A549 (cell line): ENCODE data around the gene PKD2. TPM values are rescaled to one million over a fixed set of nuclear protein-coding genes. Genes with fewer than 3 reads are reported as not detected.

Source experiments
- ATAC-seq, 2 experiments: fragments of 200-7000 bp in 1 of 2; fragments of >200 bp in 1 of 2; cut with Nextera tagmentation in 1 of 2; cut with Tn5 transposase in 1 of 2; 3 replicates each; pipeline versions ENCODE4 v1.8.0 to v1.9.1; 2018 to 2020; ENCODE audit warnings: mild to moderate bottlenecking in 1 of 2, moderate library complexity in 1 of 2
- CTCF ChIA-PET: fragments of 300-600 bp; sonication (Branson Sonifier 250); formaldehyde crosslinking; extraction: SDS; loops from one replicate; lab custom pipeline; 2021; ENCODE audit warnings: antibody characterized with exemption, inconsistent platforms; lab: Yijun Ruan, JAX
- POLR2A ChIA-PET: fragments of 350-600 bp; formaldehyde crosslinking; extraction: SDS; loops from one replicate; lab custom pipeline; 2021; ENCODE audit warnings: antibody characterized with exemption, inconsistent platforms; lab: Yijun Ruan, JAX
- DNase-seq, 2 experiments: peaks; one replicate each; pipeline versions ENCODE4 v3.0.0 to v3.0.0-alpha.2; 2011 to 2016; ENCODE audit warnings: low read depth in 1 of 2, low spot score in 1 of 2
- FAIRE-seq: peaks from 2 replicates; lab custom pipeline; 2011; peaks lifted over from hg19 to GRCh38; lab: Jason Lieb, UNC
- H3K27ac ChIP-seq, 2 experiments: fragments of >200 bp; sonication (Bioruptor Twin); formaldehyde crosslinking; 3 replicates each; pipeline ENCODE4 v1.5.1; 2016 to 2017
- H3K4me1 ChIP-seq: fragments of >200 bp; sonication (Bioruptor Twin); formaldehyde crosslinking; 3 replicates; pipeline ENCODE4 v1.6.1; 2016
- H3K4me2 ChIP-seq: fragments of >200 bp; sonication (Bioruptor Twin); formaldehyde crosslinking; 3 replicates; pipeline ENCODE4 v1.6.1; 2016
- H3K4me3 ChIP-seq: fragments of >200 bp; sonication (Bioruptor Twin); formaldehyde crosslinking; 3 replicates; pipeline ENCODE4 v1.5.1; 2016
- H3K9me3 ChIP-seq: fragments of >200 bp; sonication (Bioruptor Twin); formaldehyde crosslinking; 3 replicates; pipeline ENCODE4 v1.6.1; 2016
- ATOH8 ChIP-seq: fragments of 250-450 bp; sonication (Bioruptor Pico); IDR thresholded peaks from 2 replicates; pipeline ENCODE4 v1.5.0; 2020; ENCODE audit warnings: low read depth, mild to moderate bottlenecking, moderate library complexity
- CBX2 ChIP-seq: fragments of 200-600 bp; sonication (generic); IDR thresholded peaks from 2 replicates; pipeline ENCODE4 v1.6.1; 2016; ENCODE audit warnings: low read depth, mild to moderate bottlenecking, borderline replicate concordance
- CBX8 ChIP-seq: fragments of 200-600 bp; sonication (generic); IDR thresholded peaks from 2 replicates; pipeline ENCODE4 v1.6.1; 2016
- EHF ChIP-seq: fragments of 250-450 bp; sonication (Bioruptor Pico); IDR thresholded peaks from 2 replicates; pipeline ENCODE4 v1.5.0; 2020; ENCODE audit warnings: mild to moderate bottlenecking
- FOXS1 ChIP-seq: fragments of 250-450 bp; sonication (Bioruptor Pico); IDR thresholded peaks from 2 replicates; pipeline ENCODE4 v1.5.0; 2020; ENCODE audit warnings: mild to moderate bottlenecking, moderate library complexity
- HMGXB4 ChIP-seq: fragments of 250-450 bp; sonication (Bioruptor Pico); IDR thresholded peaks from 2 replicates; pipeline ENCODE4 v1.5.0; 2021; ENCODE audit warnings: mild to moderate bottlenecking, moderate library complexity, borderline replicate concordance
- HOXA7 ChIP-seq: fragments of 250-450 bp; sonication (Bioruptor Pico); IDR thresholded peaks from 2 replicates; pipeline ENCODE4 v1.5.0; 2020; ENCODE audit warnings: mild to moderate bottlenecking, moderate library complexity
- HOXB13 ChIP-seq: fragments of 250-450 bp; sonication (Bioruptor Pico); IDR thresholded peaks from 2 replicates; pipeline ENCODE4 v1.5.0; 2020; ENCODE audit warnings: low read depth, mild to moderate bottlenecking, moderate library complexity
- HOXB5 ChIP-seq: fragments of 250-450 bp; sonication (Bioruptor Pico); IDR thresholded peaks from 2 replicates; pipeline ENCODE4 v1.5.0; 2020; ENCODE audit warnings: mild to moderate bottlenecking, moderate library complexity
- JUN ChIP-seq, 2 experiments: fragments of >200 bp; sonication (Bioruptor Twin); formaldehyde crosslinking; IDR thresholded peaks; 2 replicates in 1 of 2; 3 replicates in 1 of 2; pipeline ENCODE4 v1.6.1; 2016 to 2017
- JUNB ChIP-seq: fragments of >200 bp; sonication (Bioruptor Twin); formaldehyde crosslinking; IDR thresholded peaks from 2 replicates; pipeline ENCODE4 v1.6.1; 2016
- MAFK ChIP-seq: fragments of 450-650 bp; IDR thresholded peaks from 2 replicates; pipeline ENCODE4 v1.6.1; 2014; ENCODE audit not compliant: partially characterized antibody
- MAX ChIP-seq: IDR thresholded peaks from 2 replicates; pipeline ENCODE4 v1.6.1; 2012
- MAZ ChIP-seq: fragments of 150-350 bp; IDR thresholded peaks from 2 replicates; pipeline ENCODE4 v1.6.1; 2014; ENCODE audit warnings: antibody characterized with exemption, low read depth, low read length, borderline replicate concordance
- NPAS2 ChIP-seq: fragments of 250-450 bp; sonication (Bioruptor Pico); IDR thresholded peaks from 2 replicates; pipeline ENCODE4 v1.8.0; 2022; ENCODE audit warnings: mild to moderate bottlenecking, moderate library complexity, borderline replicate concordance
- POLR2AphosphoS2 ChIP-seq: conservative IDR thresholded peaks from 2 replicates; pipeline ENCODE4 v1.6.1; 2012; ENCODE audit warnings: low read length, improper control_type of control experiment, inconsistent platforms
- RAD21 ChIP-seq, 2 experiments: fragments of >200 bp in 1 of 2; sonication (Bioruptor Twin) in 1 of 2; formaldehyde crosslinking in 1 of 2; IDR thresholded peaks in 1 of 2; conservative IDR thresholded peaks in 1 of 2; 2 replicates in 1 of 2; 3 replicates in 1 of 2; pipeline ENCODE4 v1.6.1; 2012 to 2018; ENCODE audit warnings: inconsistent platforms in 1 of 2
- REST ChIP-seq: fragments of 200-600 bp; sonication (generic); IDR thresholded peaks from 2 replicates; pipeline ENCODE4 v1.6.1; 2016; ENCODE audit warnings: antibody characterized with exemption, mild to moderate bottlenecking, moderate library complexity
- RFX5 ChIP-seq: fragments of 450-650 bp; IDR thresholded peaks from 2 replicates; pipeline ENCODE4 v1.7.1; 2014; ENCODE audit warnings: antibody characterized with exemption, mild to moderate bottlenecking, moderate library complexity
- SREBF2 ChIP-seq: fragments of 450-650 bp; IDR thresholded peaks from 2 replicates; pipeline ENCODE4 v1.6.1; 2014; ENCODE audit warnings: mild to moderate bottlenecking, moderate library complexity
- TP53 ChIP-seq: fragments of 250-450 bp; sonication (Bioruptor Pico); IDR thresholded peaks from 2 replicates; pipeline ENCODE4 v1.5.0; 2021; ENCODE audit warnings: mild to moderate bottlenecking, moderate library complexity
- USF2 ChIP-seq: fragments of 450-650 bp; IDR thresholded peaks from 2 replicates; pipeline ENCODE4 v1.6.1; 2014; ENCODE audit warnings: antibody characterized with exemption
- ZNF302 ChIP-seq: fragments of 250-450 bp; sonication (Bioruptor Pico); IDR thresholded peaks from 2 replicates; pipeline ENCODE4 v1.9.0; 2021; ENCODE audit warnings: inconsistent platforms, mild to moderate bottlenecking, moderate library complexity
- whole genome bisulfite sequencing: methylation state at CpG from one replicate; pipeline ENCODE4 v1.1.6; 2017; ENCODE audit errors: missing lambda C conversion rate; 5-methylcytosine and 5-hydroxymethylcytosine counted together
- polyA plus RNA-seq, 4 experiments: library from polyadenylated mRNA; depleted of rRNA in 3 of 4; stranded (reverse); fragments of >200 nt; fragmentation: RNase III in 1 of 4; extraction: RNeasy Plus Mini Kit Qiagen cat#74134 plus additional on column Dnase treatment in 1 of 4; gene quantifications; 2 replicates in 3 of 4; 3 replicates in 1 of 4; pipeline ENCODE4 v1.2.3, GENCODE V29; 2011 to 2017
- TF ChIP-seq, protein P1 (sequence below): fragments of 150-350 bp; IDR thresholded peaks from 2 replicates; pipeline ENCODE4 v1.6.1; 2014; ENCODE audit warnings: low read depth, mild to moderate bottlenecking, low read length

The PKD2 gene
- polyA plus RNA-seq, 2 of the 4 experiments (the other 2 are of a cell fraction): 39.4 to 57.6 TPM

- no peak for ATAC-seq
- no peak overlapping the region for H3K4me3 ChIP-seq
- TF ChIP-seq RFX5 (no peak), MAFK (peak; percentile 94)
- TF ChIP-seq, all 56 proteins: peak for 1
- ChIA-PET CTCF (no interaction called here), POLR2A (no interaction called here)
- no peak for DNase-seq
- H3K4me1 ChIP-seq: no peaks in the 10 kb centered on the region
- H3K9me3 ChIP-seq: no peaks in the 10 kb centered on the region
- H3K27ac ChIP-seq: no peak overlapping the region
- FAIRE-seq: no peak
- WGBS: 97% methylated on average over 2 of the region's 2 CpGs
- H3K4me2 ChIP-seq: no peak overlapping the region
Observed at GRCh38 chr4:88078579-88078978, 71.1 kb downstream of the PKD2 start.

DNA sequence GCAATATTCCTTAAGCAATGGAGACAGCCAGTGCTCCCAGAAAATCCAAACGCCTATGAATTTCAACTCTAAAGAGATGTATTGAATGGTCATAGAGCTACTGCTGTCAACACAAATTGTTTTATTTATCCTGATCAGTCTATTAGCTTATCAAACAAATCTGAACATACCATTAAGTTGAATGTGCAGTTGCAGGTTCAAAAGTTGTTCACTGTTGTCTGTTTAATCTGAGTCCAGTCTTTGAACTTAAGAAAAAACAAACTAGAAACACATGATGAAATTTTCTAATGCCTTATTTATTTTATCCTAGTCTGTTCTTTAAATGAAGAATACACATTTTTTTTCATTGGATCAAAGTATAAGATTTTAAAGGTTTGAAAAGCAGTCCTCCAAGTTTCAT lies 73.2 kb downstream of the PKD2 start:
- POLR2A ChIA-PET: no interaction called here
- CTCF ChIA-PET: interaction anchor here (1.5 kb wide), 1 partner anchor 26 kb away, joined by 3 read pairs; no protein-coding TSS in a partner anchor

DNA sequence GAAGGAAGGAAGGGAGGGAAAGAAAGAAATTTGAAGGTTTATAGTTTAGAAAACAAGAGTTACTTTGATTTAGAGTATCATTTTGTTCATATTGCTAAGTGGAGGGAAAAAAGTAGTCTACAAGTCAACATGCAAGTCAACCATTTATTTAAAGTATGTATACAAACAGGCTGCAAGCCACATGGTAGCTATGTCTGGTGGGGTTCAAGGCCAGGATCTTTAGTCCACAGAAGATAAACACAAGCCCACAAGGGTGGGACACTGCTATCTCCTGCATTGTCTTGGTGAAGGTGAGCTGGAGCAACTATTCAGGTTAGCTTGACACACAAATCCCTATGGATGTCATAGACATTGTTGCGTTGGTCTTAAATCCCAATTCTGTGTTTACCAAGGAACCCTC lies 79.6 kb downstream of the PKD2 start:
- FAIRE-seq: no peak
- 100% methylated on average over 1 of the region's 1 CpG for WGBS
- POLR2A ChIA-PET: no interaction called here
- H3K4me3 ChIP-seq: no peak overlapping the region
- no peaks in the 10 kb centered on the region for H3K9me3 ChIP-seq
- H3K4me2 ChIP-seq: no peak overlapping the region
- CTCF ChIA-PET: interaction anchor here (0.6 to 1.9 kb wide), 2 partner anchors 32 to 125 kb away, joined by 3 to 6 read pairs; no protein-coding TSS in a partner anchor
- DNase-seq: no peak
- TF ChIP-seq CBX2: no peak
- TF ChIP-seq SREBF2: no peak
- no peak for TF ChIP-seq POLR2AphosphoS2
- no peak for TF ChIP-seq TP53
- no peak for TF ChIP-seq CBX8
- no peak for TF ChIP-seq ATOH8 (CRISPR knock-in tag)
- no peak for TF ChIP-seq NPAS2 (CRISPR knock-in tag)
- TF ChIP-seq REST: no peak
- TF ChIP-seq JUN (IDR thresholded peaks at IDR 0.05): no peak
- TF ChIP-seq ZNF302 (CRISPR knock-in tag): no peak
- TF ChIP-seq, protein P1, sequence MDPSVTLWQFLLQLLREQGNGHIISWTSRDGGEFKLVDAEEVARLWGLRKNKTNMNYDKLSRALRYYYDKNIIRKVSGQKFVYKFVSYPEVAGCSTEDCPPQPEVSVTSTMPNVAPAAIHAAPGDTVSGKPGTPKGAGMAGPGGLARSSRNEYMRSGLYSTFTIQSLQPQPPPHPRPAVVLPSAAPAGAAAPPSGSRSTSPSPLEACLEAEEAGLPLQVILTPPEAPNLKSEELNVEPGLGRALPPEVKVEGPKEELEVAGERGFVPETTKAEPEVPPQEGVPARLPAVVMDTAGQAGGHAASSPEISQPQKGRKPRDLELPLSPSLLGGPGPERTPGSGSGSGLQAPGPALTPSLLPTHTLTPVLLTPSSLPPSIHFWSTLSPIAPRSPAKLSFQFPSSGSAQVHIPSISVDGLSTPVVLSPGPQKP: no peak
- TF ChIP-seq MAX: no peak
- TF ChIP-seq HMGXB4 (CRISPR knock-in tag): no peak
- TF ChIP-seq, all 56 proteins: peak for 0
- Histone ChIP-seq H3K4me1 (no peaks in the 10 kb centered on the region), H3K27ac (no peak overlapping the region)
- no peak for ATAC-seq

More for the DNA sequence above, 73.2 kb downstream of the PKD2 start:
- no peak for ATAC-seq
- Histone ChIP-seq H3K4me2 (no peak overlapping the region), H3K4me3 (no peak overlapping the region), H3K4me1 (no peaks in the 10 kb centered on the region), H3K27ac (no peak overlapping the region), H3K9me3 (no peaks in the 10 kb centered on the region)
- TF ChIP-seq HOXB13: no peak
- TF ChIP-seq EHF (CRISPR knock-in tag): no peak
- TF ChIP-seq JUNB: no peak
- TF ChIP-seq CBX8: no peak
- TF ChIP-seq FOXS1: no peak
- TF ChIP-seq HOXA7 (CRISPR knock-in tag): no peak
- TF ChIP-seq RAD21 (conservative IDR thresholded peaks at IDR 0.05 in 1 of 2, IDR thresholded peaks at IDR 0.05 in 1 of 2): no peak
- TF ChIP-seq HOXB5 (CRISPR knock-in tag): no peak
- TF ChIP-seq MAZ: no peak
- no peak for TF ChIP-seq USF2
- no peak for TF ChIP-seq MAX
- DNase-seq: no peak
- FAIRE-seq: no peak
- 79% methylated on average over 1 of the region's 1 CpG for WGBS
